Measurements from ENCODE around the gene CNTN2.

GRCh38 chr1:205037539-205037938 is 5.5 kb upstream of the CNTN2 start:
- TF ChIP-seq CTCF (conservative IDR thresholded peaks at IDR 0.05; ENCODE audit: low read depth in 2 of 2) (no peak), REST (IDR thresholded peaks at IDR 0.05; ENCODE audit: unreplicated experiment) (no peak), POLR2AphosphoS5 (IDR thresholded peaks at IDR 0.05; ENCODE audit: low read depth) (no peak), EZH2phosphoT487 (IDR thresholded peaks at IDR 0.05; ENCODE audit: unreplicated experiment) (no peak), EZH2 (IDR thresholded peaks at IDR 0.05; ENCODE audit: low read depth, unreplicated experiment) (no peak), STAT1 (IDR thresholded peaks at IDR 0.05; ENCODE audit: unreplicated experiment) (no peak), JUNB (IDR thresholded peaks at IDR 0.05; ENCODE audit: unreplicated experiment) (no peak), ETS1 (IDR thresholded peaks at IDR 0.05) (no peak), ZNF331 (CRISPR knock-in tag; IDR thresholded peaks at IDR 0.05; ENCODE audit: low read depth) (no peak), ZNF114 (CRISPR knock-in tag; IDR thresholded peaks at IDR 0.05) (no peak)

Data from GM23338 (cell line).